ENCODE results near the gene RCC2. TPM values are rescaled to one million over a fixed set of nuclear protein-coding genes. Genes with fewer than 3 reads are reported as not detected.

RCC2 gene
- total RNA-seq, 1 experiment from 2014 or later = 116 TPM

GRCh38 chr1:17365293-17365692 is 74.2 kb downstream of the RCC2 start:
- H3K27me3 ChIP-seq (ENCODE audit: control insufficient read depth, insufficient read depth, low read length) = no peaks in the 10 kb centered on the region
- CTCF ChIA-PET = interaction anchor here (0.7 kb wide), 1 partner anchor 30 kb away, joined by 5 read pairs; no protein-coding TSS in a partner anchor
- intact Hi-C loops (cut with micrococcal nuclease; ENCODE audit: unreplicated experiment) (no loop called here), in situ Hi-C loops (cut with HindIII; ENCODE audit: low pct_unique_long_range_greater_than_20kb, low sequenced_read_pairs) (no loop called here)
- no peaks in the 10 kb centered on the region for H3K9me3 ChIP-seq (ENCODE audit: control insufficient read depth, insufficient read depth, low read depth, low read length)
- BruUV-seq (replicated peaks) = no TSS peak
- ATAC-seq (no peak), DNase-seq (ENCODE audit: low read depth, low spot score) (no peak)
- no peaks in the 10 kb centered on the region for H3K36me3 ChIP-seq (ENCODE audit: control insufficient read depth, insufficient read depth, low read length)
- peaks cover 2% of the 10 kb centered on the region for H3K4me1 ChIP-seq (ENCODE audit: control insufficient read depth, insufficient read depth, low read length)
- H3K27ac ChIP-seq (ENCODE audit: low read length) = no peak overlapping the region
- TF ChIP-seq CTCF (IDR thresholded peaks at IDR 0.05) = no peak
- no peak for TF ChIP-seq SIN3A (IDR thresholded peaks at IDR 0.05; ENCODE audit: borderline replicate concordance, insufficient read depth, low read depth, low read length)
- TF ChIP-seq REST (IDR thresholded peaks at IDR 0.05; ENCODE audit: insufficient read depth in 1 of 2, low read depth in 2 of 2, low read length in 1 of 2) = no peak
- no peak for TF ChIP-seq TCF7L2 (IDR thresholded peaks at IDR 0.05; ENCODE audit: low read depth, low read length)
- POLR2A ChIA-PET = no interaction called here
- H3K4me3 ChIP-seq (ENCODE audit: low read depth in 2 of 2, low read length in 2 of 2) = no peak overlapping the region

GRCh38 chr1:17363771-17364170 is 75.7 kb downstream of the RCC2 start:
- no TSS peak for BruUV-seq (replicated peaks)
- no peaks in the 10 kb centered on the region for H3K9me3 ChIP-seq (ENCODE audit: control insufficient read depth, insufficient read depth, low read depth, low read length)
- no peaks in the 10 kb centered on the region for H3K27me3 ChIP-seq (ENCODE audit: control insufficient read depth, insufficient read depth, low read length)
- ATAC-seq (no peak), DNase-seq (ENCODE audit: low read depth, low spot score) (no peak)
- H3K4me3 ChIP-seq (ENCODE audit: low read depth in 2 of 2, low read length in 2 of 2) = no peak overlapping the region
- CTCF ChIA-PET = no interaction called here
- no peaks in the 10 kb centered on the region for H3K36me3 ChIP-seq (ENCODE audit: control insufficient read depth, insufficient read depth, low read length)
- H3K4me1 ChIP-seq (ENCODE audit: control insufficient read depth, insufficient read depth, low read length) = no peaks in the 10 kb centered on the region
- intact Hi-C loops (cut with micrococcal nuclease; ENCODE audit: unreplicated experiment) (no loop called here), in situ Hi-C loops (cut with HindIII; ENCODE audit: low pct_unique_long_range_greater_than_20kb, low sequenced_read_pairs) (no loop called here)
- TF ChIP-seq REST (IDR thresholded peaks at IDR 0.05; ENCODE audit: insufficient read depth in 1 of 2, low read depth in 2 of 2, low read length in 1 of 2) (no peak), TCF7L2 (IDR thresholded peaks at IDR 0.05; ENCODE audit: low read depth, low read length) (no peak), POLR2AphosphoS5 (IDR thresholded peaks at IDR 0.05; ENCODE audit: low read depth, low read length) (no peak), SIN3A (IDR thresholded peaks at IDR 0.05; ENCODE audit: borderline replicate concordance, insufficient read depth, low read depth, low read length) (no peak), CTCF (IDR thresholded peaks at IDR 0.05) (no peak)
- no peak overlapping the region for H3K27ac ChIP-seq (ENCODE audit: low read length)
- POLR2A ChIA-PET = no interaction called here
